HepG2 (cell line): Measurements from ENCODE around the gene MAP3K2. TPM values are rescaled to one million over a fixed set of nuclear protein-coding genes. Genes with fewer than 3 reads are reported as not detected.
A peak's percentile ranks its signal among the peaks of the same experiment; 100 is the strongest.

Experiments
- AKNA ChIP-seq: sonication (generic); formaldehyde crosslinking; IDR thresholded peaks from 2 replicates; pipeline ENCODE4 v1.4.0; 2020; ENCODE audit warnings: missing genetic modification reagents, borderline replicate concordance
- DMAP1 ChIP-seq: IDR thresholded peaks from 2 replicates; pipeline ENCODE4 v1.6.1; 2016
- ETS1 ChIP-seq: sonication (generic); formaldehyde crosslinking; IDR thresholded peaks from 2 replicates; pipeline ENCODE4 v1.4.0; 2020; ENCODE audit warnings: missing genetic modification reagents
- FLYWCH1 ChIP-seq: sonication (generic); formaldehyde crosslinking; IDR thresholded peaks from 2 replicates; pipeline ENCODE4 v1.8.1; 2023; ENCODE audit warnings: mild to moderate bottlenecking, missing genetic modification reagents
- HCFC1 ChIP-seq: fragments of 150-350 bp; IDR thresholded peaks from 2 replicates; pipeline ENCODE4 v1.6.1; 2014; ENCODE audit warnings: low read depth, low read length
- HDAC2 ChIP-seq: sonication (generic); formaldehyde crosslinking; IDR thresholded peaks from 2 replicates; pipeline ENCODE4 v1.4.0; 2020; ENCODE audit warnings: missing genetic modification reagents
- HNRNPL ChIP-seq: fragments of 200-400 bp; formaldehyde crosslinking; IDR thresholded peaks from 2 replicates; pipeline ENCODE4 v1.6.1; 2017; ENCODE audit warnings: mild to moderate bottlenecking, low read depth, low read length
- HOMEZ ChIP-seq: IDR thresholded peaks from 2 replicates; pipeline ENCODE4 v1.6.1; 2016; ENCODE audit warnings: low read depth
- ONECUT2 ChIP-seq: sonication (generic); formaldehyde crosslinking; IDR thresholded peaks from 2 replicates; pipeline ENCODE4 v1.4.0; 2020; ENCODE audit warnings: missing genetic modification reagents
- SOX5 ChIP-seq: IDR thresholded peaks from 2 replicates; pipeline ENCODE4 v1.6.1; 2016; ENCODE audit warnings: borderline replicate concordance
- STAG1 ChIP-seq: sonication (generic); formaldehyde crosslinking; IDR thresholded peaks from 2 replicates; pipeline ENCODE4 v1.4.0; 2020; ENCODE audit warnings: missing genetic modification reagents
- TFDP2 ChIP-seq: sonication (generic); formaldehyde crosslinking; IDR thresholded peaks from 2 replicates; pipeline ENCODE4 v1.4.0; 2020; ENCODE audit warnings: missing genetic modification reagents
- THAP11 ChIP-seq: IDR thresholded peaks from 2 replicates; pipeline ENCODE4 v1.6.1; 2016; ENCODE audit warnings: missing biosample characterization, missing genetic modification reagents
- ZNF160 ChIP-seq: sonication (generic); formaldehyde crosslinking; IDR thresholded peaks from 2 replicates; pipeline ENCODE4 v1.8.0; 2022; ENCODE audit warnings: mild to moderate bottlenecking, inconsistent platforms, missing genetic modification reagents
- ZNF234 ChIP-seq: sonication (generic); formaldehyde crosslinking; conservative IDR thresholded peaks from 2 replicates; pipeline ENCODE4 v1.5.1; 2020; ENCODE audit warnings: mild to moderate bottlenecking, missing genetic modification reagents
- ZNF512B ChIP-seq: sonication (generic); formaldehyde crosslinking; IDR thresholded peaks from 2 replicates; pipeline ENCODE4 v1.5.1; 2020; ENCODE audit warnings: missing genetic modification reagents, mild to moderate bottlenecking, borderline replicate concordance
- ZNF615 ChIP-seq: sonication (generic); formaldehyde crosslinking; IDR thresholded peaks from 2 replicates; pipeline ENCODE4 v1.5.0; 2020; ENCODE audit warnings: mild to moderate bottlenecking, missing genetic modification reagents, borderline replicate concordance
- ZNF777 ChIP-seq: sonication (generic); formaldehyde crosslinking; IDR thresholded peaks from 2 replicates; pipeline ENCODE4 v1.4.0; 2020; ENCODE audit warnings: missing genetic modification reagents
- polyA plus RNA-seq, 8 experiments: library from polyadenylated mRNA; depleted of rRNA in 3 of 8; stranded (reverse) in 7 of 8; unstranded in 1 of 8; fragments of >200 nt; fragmentation: Illumina TruSeq in 4 of 8; extraction: Trizol in 4 of 8; gene quantifications; 2 replicates each; pipeline versions ENCODE4 v1.2.1 to v1.2.3, GENCODE V29; 2011 to 2016; ENCODE audit warnings: low read depth in 4 of 8, missing spikeins in 1 of 8, mixed read lengths in 1 of 8; ENCODE audit not compliant: insufficient read depth in 1 of 8
- total RNA-seq, 5 experiments: library from RNA; depleted of rRNA; stranded (reverse); fragments of >200 nt; fragmentation: Illumina TruSeq; extraction: Trizol; gene quantifications; 2 replicates each; pipeline ENCODE4 v1.2.3, GENCODE V29; 2016; ENCODE audit warnings: low read depth in 1 of 5

Gene MAP3K2
- total and polyA plus RNA-seq, 2 of the 13 experiments (the other 11 are each of a cell fraction or from before 2014, with no cell fraction given): 12.2 to 37.2 TPM

- TF ChIP-seq THAP11 (CRISPR knock-in tag): peak; percentile 54; the same call in 1 of the 2 replicates
- no peak for TF ChIP-seq HNRNPL
- TF ChIP-seq ONECUT2 (CRISPR knock-in tag): no peak
- TF ChIP-seq DMAP1 (CRISPR knock-in tag): no peak
- 0 out of 2 replicates have a peak, but pooled peaks have one; percentile 27 for TF ChIP-seq TFDP2 (CRISPR knock-in tag)
- no peak for TF ChIP-seq ZNF160 (CRISPR knock-in tag)
- TF ChIP-seq STAG1 (CRISPR knock-in tag): no peak
- peak; percentile 54 for TF ChIP-seq HDAC2 (CRISPR knock-in tag)
- no peak for TF ChIP-seq ZNF777
- TF ChIP-seq HOMEZ (CRISPR knock-in tag): peak; percentile 54
- no peak for TF ChIP-seq ZNF512B (CRISPR knock-in tag)
- no peak for TF ChIP-seq AKNA (CRISPR knock-in tag)
- TF ChIP-seq SOX5 (CRISPR knock-in tag): peak; percentile 48; the same call in 1 of the 2 replicates
- TF ChIP-seq ZNF615 (CRISPR knock-in tag): no peak
- TF ChIP-seq FLYWCH1 (CRISPR knock-in tag): no peak
- TF ChIP-seq ETS1 (CRISPR knock-in tag): no peak
- no peak for TF ChIP-seq ZNF234 (CRISPR knock-in tag)
- no peak for TF ChIP-seq HCFC1
These were observed 26.2 kb upstream of the MAP3K2 start (continued) for GRCh38 chr2:127413782-127414637.
